H9 (cell line): ENCODE results near the gene MYCN. TPM values are rescaled to one million over a fixed set of nuclear protein-coding genes. Genes with fewer than 3 reads are reported as not detected.

Source experiments
- DNase-seq: peaks from one replicate; pipeline ENCODE4 v3.0.0-alpha.2; 2017
- H2AFZ ChIP-seq: one replicate; pipeline ENCODE4 v1.6.1; 2013; ENCODE audit warnings: mild to moderate bottlenecking, low read length, control low read depth, moderate library complexity
- H2AK5ac ChIP-seq: 2 replicates; pipeline ENCODE4 v1.6.1; 2013; ENCODE audit warnings: low read length, control low read depth, mixed read lengths; ENCODE audit not compliant: insufficient read length
- H2BK120ac ChIP-seq: one replicate; pipeline ENCODE4 v1.6.1; 2013; ENCODE audit warnings: low read depth, mild to moderate bottlenecking, low read length, control low read depth, inconsistent platforms; ENCODE audit not compliant: poor library complexity, severe bottlenecking
- H2BK12ac ChIP-seq: 2 replicates; pipeline ENCODE4 v1.6.1; 2013; ENCODE audit warnings: low read length, control low read depth, mixed read lengths, low read depth; ENCODE audit not compliant: insufficient read length
- H2BK15ac ChIP-seq: 2 replicates; pipeline ENCODE4 v1.6.1; 2013; ENCODE audit warnings: low read depth, low read length, control low read depth
- H2BK20ac ChIP-seq: one replicate; pipeline ENCODE4 v1.6.1; 2013; ENCODE audit warnings: low read depth, mild to moderate bottlenecking, low read length, control low read depth, inconsistent platforms; ENCODE audit not compliant: poor library complexity, severe bottlenecking
- H2BK5ac ChIP-seq: 2 replicates; pipeline ENCODE4 v1.6.1; 2013; ENCODE audit warnings: low read length, control low read depth, mixed read lengths; ENCODE audit not compliant: insufficient read length
- H3K14ac ChIP-seq: 2 replicates; pipeline ENCODE4 v1.6.1; 2013; ENCODE audit warnings: low read length, control low read depth; ENCODE audit not compliant: insufficient read depth
- H3K18ac ChIP-seq: 2 replicates; pipeline ENCODE4 v1.6.1; 2013; ENCODE audit warnings: low read depth, mild to moderate bottlenecking, mixed read lengths, low read length, control low read depth; ENCODE audit not compliant: insufficient read length
- H3K23ac ChIP-seq: 2 replicates; pipeline ENCODE4 v1.6.1; 2013; ENCODE audit warnings: low read length, control low read depth, mixed read lengths, low read depth; ENCODE audit not compliant: insufficient read length
- H3K23me2 ChIP-seq: 2 replicates; pipeline ENCODE4 v1.6.1; 2013; ENCODE audit warnings: low read depth, mild to moderate bottlenecking, mixed read lengths, low read length, control low read depth; ENCODE audit not compliant: insufficient read length, poor library complexity, severe bottlenecking
- H3K27ac ChIP-seq: 2 replicates; pipeline ENCODE4 v1.5.1; 2013; ENCODE audit warnings: low read length, control low read depth, mixed read lengths, low read depth; ENCODE audit not compliant: insufficient read length
- H3K27me3 ChIP-seq: 2 replicates; pipeline ENCODE4 v1.6.1; 2013; ENCODE audit warnings: low read length, control low read depth, inconsistent platforms; ENCODE audit not compliant: insufficient read depth
- H3K4ac ChIP-seq: 2 replicates; pipeline ENCODE4 v1.6.1; 2013; ENCODE audit warnings: low read depth, mild to moderate bottlenecking, control low read depth, inconsistent platforms, low read length, moderate library complexity
- H3K4me1 ChIP-seq: 2 replicates; pipeline ENCODE4 v1.6.1; 2013; ENCODE audit warnings: low read length, control low read depth, inconsistent platforms; ENCODE audit not compliant: insufficient read depth
- H3K4me2 ChIP-seq: 2 replicates; pipeline ENCODE4 v1.6.1; 2013; ENCODE audit warnings: low read length, control low read depth, mixed read lengths; ENCODE audit not compliant: insufficient read length, insufficient read depth
- H3K56ac ChIP-seq: 2 replicates; pipeline ENCODE4 v1.6.1; 2013; ENCODE audit warnings: low read depth, mild to moderate bottlenecking, mixed read lengths, low read length, control low read depth; ENCODE audit not compliant: insufficient read length
- H3K79me1 ChIP-seq: 2 replicates; pipeline ENCODE4 v1.6.1; 2013; ENCODE audit warnings: low read depth, mild to moderate bottlenecking, moderate library complexity, low read length, control low read depth, inconsistent platforms; ENCODE audit not compliant: insufficient read depth, poor library complexity, severe bottlenecking
- H3K79me2 ChIP-seq: 2 replicates; pipeline ENCODE4 v1.6.1; 2013; ENCODE audit warnings: low read length, control low read depth, inconsistent platforms; ENCODE audit not compliant: insufficient read depth
- H3K9ac ChIP-seq: 2 replicates; pipeline ENCODE4 v1.6.1; 2013; ENCODE audit warnings: low read length, control low read depth, mixed read lengths; ENCODE audit not compliant: insufficient read length; ENCODE audit errors: extremely low read depth
- H3K9me3 ChIP-seq: one replicate; pipeline ENCODE4 v1.6.1; 2013; ENCODE audit warnings: low read depth, low read length, inconsistent platforms; ENCODE audit not compliant: control insufficient read depth
- H3T11ph ChIP-seq: one replicate; pipeline ENCODE4 v1.6.1; 2013; ENCODE audit warnings: mild to moderate bottlenecking, low read length, control low read depth, inconsistent platforms
- H4K20me1 ChIP-seq: one replicate; pipeline ENCODE4 v1.6.1; 2013; ENCODE audit not compliant: control insufficient read depth, insufficient read length, insufficient read depth
- H4K5ac ChIP-seq: 2 replicates; pipeline ENCODE4 v1.6.1; 2013; ENCODE audit warnings: low read depth, mild to moderate bottlenecking, mixed read lengths, low read length, control low read depth; ENCODE audit not compliant: insufficient read length
- H4K8ac ChIP-seq: replicated peaks from 2 replicates; pipeline ENCODE4 v1.6.1; 2013; ENCODE audit warnings: low read length, control low read depth, mixed read lengths, low read depth; ENCODE audit not compliant: insufficient read length
- H4K91ac ChIP-seq: 2 replicates; pipeline ENCODE4 v1.6.1; 2013; ENCODE audit warnings: low read depth, mild to moderate bottlenecking, moderate library complexity, mixed read lengths, low read length, control low read depth; ENCODE audit not compliant: insufficient read length
- H3K27ac Mint-ChIP-seq, 3 experiments: 2 replicates in 2 of 3; 3 replicates in 1 of 3; pipeline ENCODE4 v1.8.0; 2020 to 2021; ENCODE audit warnings: mixed read lengths in 3 of 3, mild to moderate bottlenecking in 1 of 3, moderate library complexity in 1 of 3
- H3K27me3 Mint-ChIP-seq: 2 replicates; pipeline ENCODE4 v1.8.0; 2021; ENCODE audit warnings: low read depth, mild to moderate bottlenecking, moderate library complexity, mixed read lengths
- H3K36me3 Mint-ChIP-seq, 3 experiments: 2 replicates in 2 of 3; 3 replicates in 1 of 3; pipeline ENCODE4 v1.8.0; 2020 to 2021; ENCODE audit warnings: low read depth in 3 of 3, mixed read lengths in 3 of 3; ENCODE audit not compliant: insufficient read depth in 1 of 3
- H3K4me1 Mint-ChIP-seq, 2 experiments: 2 replicates each; pipeline ENCODE4 v1.8.0; 2020; ENCODE audit warnings: mixed read lengths in 2 of 2
- H3K4me3 Mint-ChIP-seq, 2 experiments: 2 replicates in 1 of 2; 3 replicates in 1 of 2; pipeline ENCODE4 v1.8.0; 2020 to 2021; ENCODE audit warnings: mild to moderate bottlenecking in 2 of 2, mixed read lengths in 2 of 2, moderate library complexity in 1 of 2
- H3K9me3 Mint-ChIP-seq, 2 experiments: 2 replicates in 1 of 2; 3 replicates in 1 of 2; pipeline ENCODE4 v1.8.0; 2020; ENCODE audit warnings: mild to moderate bottlenecking in 2 of 2, mixed read lengths in 2 of 2, moderate library complexity in 1 of 2
- CTCF ChIP-seq: fragments of 200-600 bp; sonication (generic); conservative IDR thresholded peaks from 3 replicates; pipeline ENCODE4 v1.8.0; 2021; ENCODE audit warnings: antibody characterized with exemption, mild to moderate bottlenecking
- WGBS: extraction: QIAGEN DNeasy Blood & Tissue Kit; methylation state at CpG from one replicate; pipeline ENCODE4 v1.1.7; 2013; ENCODE audit warnings: missing lambda C conversion rate, low lambda C conversion rate, mixed read lengths; ENCODE audit not compliant: insufficient read length; ENCODE audit errors: extremely low coverage; 5-methylcytosine and 5-hydroxymethylcytosine counted together
- total RNA-seq: library from RNA; stranded (reverse); gene quantifications from 2 replicates; pipeline ENCODE4 v1.2.1, GENCODE V29; 2021

The MYCN gene
- total RNA-seq, 1 experiment from 2014 or later: 100.0 TPM

- DNase-seq: no peak
- peaks cover 8% of the 10 kb centered on the region; the same call in 1 of the 2 replicates for H3K4me1 ChIP-seq
- H3K9me3 ChIP-seq: no peaks in the 10 kb centered on the region
- H3K56ac ChIP-seq: no peak overlapping the region
- H3K79me1 ChIP-seq: no peaks in the 10 kb centered on the region
- H3K14ac ChIP-seq: no peak overlapping the region
- no peak overlapping the region for H3K27ac ChIP-seq
- H3K23me2 ChIP-seq: no peaks in the 10 kb centered on the region
- H4K8ac ChIP-seq: no peak overlapping the region
- H3K9ac ChIP-seq: no peak overlapping the region
- no peaks in the 10 kb centered on the region for H3K27me3 ChIP-seq
- H4K91ac ChIP-seq: no peak overlapping the region
- H3K79me2 ChIP-seq: no peaks in the 10 kb centered on the region
- H2BK12ac ChIP-seq: no peak overlapping the region
- H2AK5ac ChIP-seq: no peak overlapping the region
- H3K18ac ChIP-seq: no peak overlapping the region
- no peak overlapping the region for H3K4ac ChIP-seq
- H3K27me3 Mint-ChIP-seq: no peaks in the 10 kb centered on the region
- H3K27ac Mint-ChIP-seq: no peak overlapping the region
- no peak overlapping the region for H2BK20ac ChIP-seq
- no peak overlapping the region for H4K5ac ChIP-seq
- H3K4me1 Mint-ChIP-seq: peaks cover 51 to 57% of the 10 kb centered on the region in 2 experiments
- no peak overlapping the region for H2BK5ac ChIP-seq
- H3T11ph ChIP-seq: no peak overlapping the region
- no peak overlapping the region for H3K4me2 ChIP-seq
- no peaks in the 10 kb centered on the region for H4K20me1 ChIP-seq
- H2BK15ac ChIP-seq: no peak overlapping the region
- no peak for TF ChIP-seq CTCF
- H3K36me3 Mint-ChIP-seq: no peaks in the 10 kb centered on the region; a peak in 2 of 7 replicates
- no peaks in the 10 kb centered on the region; a peak in 1 of 5 replicates for H3K9me3 Mint-ChIP-seq
- no CpG with 5 or more reads among the region's 7 CpGs for WGBS
- no peak overlapping the region for H3K23ac ChIP-seq
- no peak overlapping the region for H2BK120ac ChIP-seq
- H3K4me3 Mint-ChIP-seq: no peak overlapping the region
- H2AFZ ChIP-seq: no peak overlapping the region
Measured at GRCh38 chr2:15955232-15955988, 15.1 kb downstream of the MYCN start.
